ENCODE data around the gene SPRY1. TPM values are rescaled to one million over a fixed set of nuclear protein-coding genes. Genes with fewer than 3 reads are reported as not detected.

SPRY1 gene
- total and polyA plus RNA-seq, 9 of the 15 experiments (the other 6 are each of a cell fraction or from before 2014, with no cell fraction given): 0.18 to 1.9 (median 0.45) TPM; not detected in 1

DNA sequence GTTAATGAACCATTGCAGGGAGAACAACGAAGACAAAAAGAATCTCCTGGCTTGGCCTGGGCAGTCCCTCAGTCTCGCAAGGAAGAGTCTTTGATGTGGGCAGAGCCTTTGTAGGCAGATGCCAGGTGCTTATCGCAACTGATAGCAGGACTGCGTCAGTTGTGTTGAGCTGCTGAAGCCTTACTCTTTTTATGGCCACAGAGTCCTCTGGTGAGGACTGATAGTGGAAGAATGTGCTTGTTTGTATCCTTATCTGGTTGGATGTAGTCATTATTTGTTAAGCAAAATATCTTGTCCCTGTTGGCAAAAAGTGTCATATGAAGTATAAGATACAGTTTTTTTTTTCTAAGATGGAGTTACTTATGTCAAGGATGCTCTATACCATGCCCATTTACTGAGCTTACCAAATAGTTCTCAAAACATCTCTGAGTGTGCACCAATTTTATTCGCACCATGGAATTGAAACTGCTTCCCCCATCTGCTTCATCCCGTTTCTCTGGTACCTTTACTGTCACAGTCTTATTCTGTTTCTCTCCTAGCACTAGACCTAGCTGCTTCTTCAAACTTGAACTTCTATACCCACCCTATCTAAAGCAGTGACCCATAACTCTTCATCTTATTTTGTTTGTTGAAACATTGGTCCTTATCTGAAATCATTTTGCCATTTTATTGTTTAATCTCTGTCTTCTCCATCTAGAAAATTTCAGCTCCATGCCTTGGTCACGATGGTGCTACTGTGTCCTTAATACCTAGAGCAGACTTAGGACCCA is 47.0 kb upstream of the SPRY1 start (continued):
- peak; percentile 91 for TF ChIP-seq ZNF444 (CRISPR knock-in tag; IDR thresholded peaks at IDR 0.05)
- TF ChIP-seq HMG20A (CRISPR knock-in tag; conservative IDR thresholded peaks at IDR 0.05): peak; percentile 98
- peak; percentile 63; the same call in 1 of the 2 replicates for TF ChIP-seq KLF1 (tag; IDR thresholded peaks at IDR 0.05)
- TF ChIP-seq ATF2 (CRISPR knock-in tag; IDR thresholded peaks at IDR 0.05): no peak
- TF ChIP-seq ERF (CRISPR knock-in tag; IDR thresholded peaks at IDR 0.05): peak; percentile 97
- TF ChIP-seq CCAR2 (IDR thresholded peaks at IDR 0.05; ENCODE audit: low read depth, low read length): no peak
- TF ChIP-seq, protein P1, sequence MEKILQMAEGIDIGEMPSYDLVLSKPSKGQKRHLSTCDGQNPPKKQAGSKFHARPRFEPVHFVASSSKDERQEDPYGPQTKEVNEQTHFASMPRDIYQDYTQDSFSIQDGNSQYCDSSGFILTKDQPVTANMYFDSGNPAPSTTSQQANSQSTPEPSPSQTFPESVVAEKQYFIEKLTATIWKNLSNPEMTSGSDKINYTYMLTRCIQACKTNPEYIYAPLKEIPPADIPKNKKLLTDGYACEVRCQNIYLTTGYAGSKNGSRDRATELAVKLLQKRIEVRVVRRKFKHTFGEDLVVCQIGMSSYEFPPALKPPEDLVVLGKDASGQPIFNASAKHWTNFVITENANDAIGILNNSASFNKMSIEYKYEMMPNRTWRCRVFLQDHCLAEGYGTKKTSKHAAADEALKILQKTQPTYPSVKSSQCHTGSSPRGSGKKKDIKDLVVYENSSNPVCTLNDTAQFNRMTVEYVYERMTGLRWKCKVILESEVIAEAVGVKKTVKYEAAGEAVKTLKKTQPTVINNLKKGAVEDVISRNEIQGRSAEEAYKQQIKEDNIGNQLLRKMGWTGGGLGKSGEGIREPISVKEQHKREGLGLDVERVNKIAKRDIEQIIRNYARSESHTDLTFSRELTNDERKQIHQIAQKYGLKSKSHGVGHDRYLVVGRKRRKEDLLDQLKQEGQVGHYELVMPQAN (IDR thresholded peaks at IDR 0.05; ENCODE audit: borderline replicate concordance): 0 out of 2 replicates have a peak, but pooled peaks have one; percentile 33
- TF ChIP-seq TBL1XR1 (IDR thresholded peaks at IDR 0.05; ENCODE audit: low read length in 2 of 2): peak; percentile 92 to 95; a peak in 3 of 4 replicates
- no peak for TF ChIP-seq FIP1L1 (IDR thresholded peaks at IDR 0.05; ENCODE audit: low read depth, low read length, poor library complexity, severe bottlenecking)
- peak; percentile 98 for TF ChIP-seq ATF4 (CRISPR knock-in tag; IDR thresholded peaks at IDR 0.05)
- TF ChIP-seq XRCC5 (IDR thresholded peaks at IDR 0.05; ENCODE audit: low read depth, low read length): no peak
- TF ChIP-seq ZNF143 (CRISPR knock-in tag; IDR thresholded peaks at IDR 0.05): no peak
- peak; percentile 93 for TF ChIP-seq PATZ1 (CRISPR knock-in tag; IDR thresholded peaks at IDR 0.05; ENCODE audit: borderline replicate concordance)
- no peak for TF ChIP-seq THRAP3 (IDR thresholded peaks at IDR 0.05; ENCODE audit: borderline replicate concordance)
- TF ChIP-seq KAT7 (CRISPR knock-in tag; IDR thresholded peaks at IDR 0.05; ENCODE audit: borderline replicate concordance): peak; percentile 46; the same call in 1 of the 2 replicates
- peak; percentile 99 for TF ChIP-seq ZNF584 (CRISPR knock-in tag; IDR thresholded peaks at IDR 0.05; ENCODE audit: low read depth)

All from K562 (cell line).